ENCODE results near the gene FCRL3. TPM values are rescaled to one million over a fixed set of nuclear protein-coding genes. Genes with fewer than 3 reads are reported as not detected.
A peak's percentile ranks its signal among the peaks of the same experiment; 100 is the strongest.
"Not testable (repeated sequence)": the region's sequence is repeated elsewhere in the genome, so short reads cannot be mapped to it uniquely, and the experiment has no call there.

FCRL3 gene
- total RNA-seq (2014; rRNA removed; shearing (Covaris generic)): not detected in 2 replicates

DNA sequence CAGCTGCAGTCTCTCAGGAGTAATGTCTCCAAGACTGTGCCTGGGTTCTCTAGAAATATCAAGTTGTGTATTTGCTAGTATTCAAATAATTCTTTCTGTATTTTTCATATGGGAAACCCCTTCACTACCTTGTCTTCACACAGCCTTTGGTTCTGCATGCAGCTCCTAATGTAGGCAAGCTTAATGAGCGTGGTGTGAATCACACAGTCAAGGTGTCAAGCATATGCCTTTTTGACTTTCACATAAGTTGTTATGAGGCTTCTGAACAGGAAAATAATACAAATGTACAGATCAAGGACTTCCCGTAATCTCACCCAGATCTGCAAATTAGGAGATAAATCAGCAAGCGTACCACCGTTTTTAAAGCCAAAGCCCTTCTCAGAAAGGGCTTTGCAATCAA is at the start of gene FCRL3:
Gene FCRL3 (minus strand): TSS at position 38 of the 400 bp plus-strand sequence. CDS start 280 bp downstream, outside the sequence.
- Histone ChIP-seq H3K27me3 (ENCODE audit: control insufficient read depth, insufficient read depth, low read length) (no peaks in the 10 kb centered on the region), H3K4me3 (ENCODE audit: insufficient read depth, low read depth, low read length) (no peak within 1 kb of the TSS), H3K36me3 (replicated peaks; ENCODE audit: control insufficient read depth, insufficient read depth, low read length) (no peaks in the 10 kb centered on the region)
- DNase-seq: no peak

- H3K4me3 ChIP-seq (ENCODE audit: insufficient read depth, low read depth, low read length): no peak overlapping the region
- H3K36me3 ChIP-seq (replicated peaks; ENCODE audit: control insufficient read depth, insufficient read depth, low read length): no peaks in the 10 kb centered on the region
- no peaks in the 10 kb centered on the region for H3K27me3 ChIP-seq (ENCODE audit: control insufficient read depth, insufficient read depth, low read length)
- no peak for DNase-seq
These were observed 47.8 kb upstream of the FCRL3 start for GRCh38 chr1:157748262-157748817.

DNA sequence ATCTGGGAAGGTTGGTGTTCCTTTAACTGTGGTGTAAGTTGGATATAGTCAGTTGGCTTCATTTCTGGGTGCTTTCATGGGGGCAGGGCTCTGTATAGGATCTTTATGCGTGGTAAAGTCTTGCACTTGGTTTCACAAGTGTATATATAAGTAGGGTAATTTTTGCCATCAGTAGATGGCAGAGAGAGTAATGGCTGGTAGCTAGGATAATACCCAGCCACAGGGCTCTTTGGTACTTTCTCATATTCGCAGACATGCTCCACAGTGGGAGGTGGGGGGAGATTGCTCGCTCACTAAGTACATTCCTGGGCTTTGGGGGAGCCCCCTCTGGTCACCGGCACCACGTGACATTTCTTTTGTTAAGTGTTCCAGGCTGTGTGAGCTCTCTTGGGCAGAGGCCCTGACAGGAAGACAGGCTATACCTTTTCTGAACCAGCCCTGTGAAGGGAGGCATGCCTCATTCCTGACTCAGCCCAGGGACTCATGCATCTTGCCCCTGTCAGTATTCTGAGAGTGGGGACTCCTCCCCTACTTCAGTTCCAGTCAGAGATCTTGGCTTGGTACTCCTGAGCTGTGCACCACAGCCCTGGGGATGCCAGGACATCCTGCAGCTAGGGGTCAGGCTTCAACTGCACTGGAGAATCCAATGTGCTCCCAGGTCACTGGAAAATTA is 38.8 kb upstream of the FCRL3 start:
- Histone ChIP-seq H3K36me3 (replicated peaks; ENCODE audit: control insufficient read depth, insufficient read depth, low read length) (no peaks in the 10 kb centered on the region), H3K4me3 (ENCODE audit: insufficient read depth, low read depth, low read length) (no peak overlapping the region), H3K27me3 (ENCODE audit: control insufficient read depth, insufficient read depth, low read length) (no peaks in the 10 kb centered on the region)
- DNase-seq: peak; percentile 10

DNA sequence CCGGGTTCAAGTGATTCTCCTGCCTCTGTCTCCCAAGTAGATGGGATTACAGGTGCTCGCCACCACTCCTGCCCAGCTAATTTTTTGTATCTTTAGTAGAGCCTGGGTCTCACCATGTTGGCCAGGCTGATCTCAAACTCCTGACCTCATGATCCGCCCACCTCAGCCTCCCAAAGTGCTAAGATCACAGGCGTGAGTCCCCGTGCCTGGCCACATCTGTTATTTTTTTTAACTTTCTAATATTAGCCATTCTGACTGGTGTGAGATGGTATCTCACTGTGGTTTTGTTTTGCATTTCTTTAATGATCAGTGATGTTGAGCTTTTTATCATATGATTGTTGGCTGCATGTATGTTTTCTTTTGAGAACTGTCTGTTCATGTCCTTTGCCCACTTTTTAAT is 35.4 kb upstream of the FCRL3 start:
- H3K4me3 ChIP-seq (ENCODE audit: insufficient read depth, low read depth, low read length); H3K27me3 ChIP-seq (ENCODE audit: control insufficient read depth, insufficient read depth, low read length); DNase-seq; H3K36me3 ChIP-seq (replicated peaks; ENCODE audit: control insufficient read depth, insufficient read depth, low read length): not testable (repeated sequence)

DNA sequence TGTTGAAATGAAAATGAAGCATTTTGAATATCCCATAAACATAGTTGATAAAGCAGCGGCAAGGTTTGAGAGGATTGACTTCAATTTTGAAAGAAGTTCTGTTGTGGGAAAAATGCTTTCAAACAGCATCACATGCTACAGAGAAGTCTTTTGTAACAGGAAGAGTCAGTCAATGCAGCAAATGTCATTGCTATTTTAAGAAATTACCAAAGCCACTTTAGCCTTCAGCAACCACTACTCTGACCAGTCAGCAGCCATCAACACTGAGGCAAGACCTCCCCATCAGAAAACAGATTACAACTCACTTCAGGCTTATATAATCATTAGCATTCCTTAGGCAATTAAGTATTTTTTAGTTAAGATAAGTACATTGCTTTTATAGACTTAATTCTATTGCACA is 33.8 kb upstream of the FCRL3 start:
- no peak for DNase-seq
- Histone ChIP-seq H3K36me3 (replicated peaks; ENCODE audit: control insufficient read depth, insufficient read depth, low read length) (no peaks in the 10 kb centered on the region), H3K27me3 (ENCODE audit: control insufficient read depth, insufficient read depth, low read length) (no peaks in the 10 kb centered on the region), H3K4me3 (ENCODE audit: insufficient read depth, low read depth, low read length) (no peak overlapping the region)

DNA sequence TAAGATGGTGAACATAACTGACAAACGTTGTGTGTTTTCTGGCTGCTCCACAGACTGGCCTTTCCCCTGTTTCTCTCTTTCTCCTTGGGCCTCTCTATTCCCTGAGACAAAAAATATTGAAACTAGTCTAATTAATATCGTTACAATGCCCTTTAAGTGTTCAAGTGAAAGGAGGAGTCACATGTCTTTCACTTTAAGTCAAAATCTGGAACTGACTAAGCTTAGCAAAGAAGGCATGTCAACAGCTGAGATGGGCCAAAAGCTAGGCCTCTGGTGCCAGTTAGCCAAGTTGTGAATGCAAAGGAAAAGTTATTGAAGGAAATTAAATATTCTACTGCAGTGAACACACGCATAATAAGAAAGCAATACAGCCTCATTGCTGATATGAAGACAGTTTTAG is 32.2 kb upstream of the FCRL3 start:
- H3K4me3 ChIP-seq (ENCODE audit: insufficient read depth, low read depth, low read length): no peak overlapping the region
- DNase-seq: no peak
- H3K36me3 ChIP-seq (replicated peaks; ENCODE audit: control insufficient read depth, insufficient read depth, low read length): no peaks in the 10 kb centered on the region
- no peaks in the 10 kb centered on the region for H3K27me3 ChIP-seq (ENCODE audit: control insufficient read depth, insufficient read depth, low read length)

- no peaks in the 10 kb centered on the region for H3K36me3 ChIP-seq (replicated peaks; ENCODE audit: control insufficient read depth, insufficient read depth, low read length)
- H3K27me3 ChIP-seq (ENCODE audit: control insufficient read depth, insufficient read depth, low read length): no peaks in the 10 kb centered on the region
- no peak overlapping the region for H3K4me3 ChIP-seq (ENCODE audit: insufficient read depth, low read depth, low read length)
- no peak for DNase-seq
These were observed 24.6 kb upstream of the FCRL3 start for GRCh38 chr1:157725221-157725577.

- H3K27me3 ChIP-seq (ENCODE audit: control insufficient read depth, insufficient read depth, low read length): no peaks in the 10 kb centered on the region
- H3K4me3 ChIP-seq (ENCODE audit: insufficient read depth, low read depth, low read length): no peak overlapping the region
- no peak for DNase-seq
- H3K36me3 ChIP-seq (replicated peaks; ENCODE audit: control insufficient read depth, insufficient read depth, low read length): no peaks in the 10 kb centered on the region
These were observed 24.1 kb upstream of the FCRL3 start for GRCh38 chr1:157724537-157725220.

GRCh38 chr1:157723157-157723556 is 22.6 kb upstream of the FCRL3 start:
- H3K36me3 ChIP-seq (replicated peaks; ENCODE audit: control insufficient read depth, insufficient read depth, low read length): no peaks in the 10 kb centered on the region
- H3K4me3 ChIP-seq (ENCODE audit: insufficient read depth, low read depth, low read length): no peak overlapping the region
- no peaks in the 10 kb centered on the region for H3K27me3 ChIP-seq (ENCODE audit: control insufficient read depth, insufficient read depth, low read length)
- no peak for DNase-seq

- no peak overlapping the region for H3K4me3 ChIP-seq (ENCODE audit: insufficient read depth, low read depth, low read length)
- no peak for DNase-seq
- H3K36me3 ChIP-seq (replicated peaks; ENCODE audit: control insufficient read depth, insufficient read depth, low read length): no peaks in the 10 kb centered on the region
- no peaks in the 10 kb centered on the region for H3K27me3 ChIP-seq (ENCODE audit: control insufficient read depth, insufficient read depth, low read length)
These were observed 21.4 kb upstream of the FCRL3 start for GRCh38 chr1:157721985-157722384.

GRCh38 chr1:157715736-157716135 is 15.2 kb upstream of the FCRL3 start:
- Histone ChIP-seq H3K4me3 (ENCODE audit: insufficient read depth, low read depth, low read length) (no peak overlapping the region), H3K36me3 (replicated peaks; ENCODE audit: control insufficient read depth, insufficient read depth, low read length) (no peaks in the 10 kb centered on the region), H3K27me3 (ENCODE audit: control insufficient read depth, insufficient read depth, low read length) (no peaks in the 10 kb centered on the region)
- no peak for DNase-seq

- Histone ChIP-seq H3K4me3 (ENCODE audit: insufficient read depth, low read depth, low read length) (no peak overlapping the region), H3K27me3 (ENCODE audit: control insufficient read depth, insufficient read depth, low read length) (no peaks in the 10 kb centered on the region), H3K36me3 (replicated peaks; ENCODE audit: control insufficient read depth, insufficient read depth, low read length) (no peaks in the 10 kb centered on the region)
- DNase-seq: no peak
These were observed 11.2 kb upstream of the FCRL3 start for GRCh38 chr1:157711802-157712201.

GRCh38 chr1:157704878-157705277 is 4.3 kb upstream of the FCRL3 start:
- no peaks in the 10 kb centered on the region for H3K36me3 ChIP-seq (replicated peaks; ENCODE audit: control insufficient read depth, insufficient read depth, low read length)
- no peak overlapping the region for H3K4me3 ChIP-seq (ENCODE audit: insufficient read depth, low read depth, low read length)
- DNase-seq: no peak
- no peaks in the 10 kb centered on the region for H3K27me3 ChIP-seq (ENCODE audit: control insufficient read depth, insufficient read depth, low read length)

DNA sequence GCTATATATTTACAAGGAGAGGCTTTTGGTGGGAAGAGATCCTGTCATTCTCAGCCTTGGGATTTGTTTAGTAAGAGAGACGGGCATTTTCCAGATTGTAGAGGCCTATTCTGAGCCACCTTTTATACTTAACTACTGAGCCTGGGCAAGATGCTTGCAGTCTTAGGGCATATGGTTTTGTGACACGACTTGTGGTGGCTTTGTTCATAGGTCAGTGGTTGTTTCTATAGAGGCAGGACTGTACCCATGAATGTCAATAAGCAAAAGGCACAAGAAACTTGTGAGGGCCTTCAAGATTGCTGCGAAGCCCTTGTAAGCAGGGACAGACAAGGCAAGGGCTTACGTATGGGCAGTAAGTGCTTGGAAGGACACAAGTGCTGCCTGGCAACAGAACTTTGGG is 3.4 kb upstream of the FCRL3 start:
- no peaks in the 10 kb centered on the region for H3K27me3 ChIP-seq (ENCODE audit: control insufficient read depth, insufficient read depth, low read length)
- no peak overlapping the region for H3K4me3 ChIP-seq (ENCODE audit: insufficient read depth, low read depth, low read length)
- no peak for DNase-seq
- no peaks in the 10 kb centered on the region for H3K36me3 ChIP-seq (replicated peaks; ENCODE audit: control insufficient read depth, insufficient read depth, low read length)

DNA sequence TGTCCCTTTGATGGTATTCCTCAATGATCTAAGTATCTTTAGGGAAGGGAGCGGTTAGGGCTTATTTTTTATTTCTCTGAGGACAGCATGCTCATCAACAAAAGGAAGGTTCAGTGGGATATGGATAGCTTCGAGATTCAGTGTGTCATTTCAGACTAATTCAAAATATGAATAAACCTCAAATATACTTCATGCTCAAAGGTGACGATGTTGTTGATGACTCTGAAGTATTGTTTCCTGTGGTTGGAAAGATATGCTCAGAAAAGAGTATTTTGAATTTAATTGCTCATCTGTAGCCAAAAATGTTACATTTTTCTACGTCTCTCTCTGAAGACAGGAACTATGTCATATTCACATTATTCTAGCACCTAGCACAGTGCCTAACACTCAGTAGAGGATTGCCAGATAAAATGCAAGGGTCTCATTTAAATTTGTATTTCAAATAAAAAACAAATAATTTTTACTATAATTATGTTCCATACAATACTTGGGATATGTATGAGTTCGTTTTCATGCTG is 1.8 kb upstream of the FCRL3 start:
- Histone ChIP-seq H3K27me3 (ENCODE audit: control insufficient read depth, insufficient read depth, low read length) (no peaks in the 10 kb centered on the region), H3K36me3 (replicated peaks; ENCODE audit: control insufficient read depth, insufficient read depth, low read length) (no peaks in the 10 kb centered on the region), H3K4me3 (ENCODE audit: insufficient read depth, low read depth, low read length) (no peak overlapping the region)
- no peak for DNase-seq

All from H7 (cell line).